T-helper 9 cell (primary cell): ENCODE results near the gene REXO4.

ENCODE experiments used
- DNase-seq: peaks from one replicate; pipeline ENCODE4 v3.0.0-alpha.2; 2020

Gene REXO4

DNA sequence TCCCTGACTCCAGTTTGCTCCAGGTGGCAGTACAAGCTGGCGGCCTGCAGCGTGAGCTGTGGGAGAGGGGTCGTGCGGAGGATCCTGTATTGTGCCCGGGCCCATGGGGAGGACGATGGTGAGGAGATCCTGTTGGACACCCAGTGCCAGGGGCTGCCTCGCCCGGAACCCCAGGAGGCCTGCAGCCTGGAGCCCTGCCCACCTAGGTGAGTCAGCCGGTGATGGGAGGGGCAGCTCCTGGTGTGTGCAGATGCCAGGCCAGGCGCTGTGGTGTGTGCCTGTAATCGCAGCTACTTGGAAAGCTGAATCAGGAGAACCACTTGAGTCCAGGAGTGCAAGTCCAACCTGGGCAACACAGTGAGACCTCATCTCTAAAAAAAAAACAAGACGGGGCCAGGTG lies 31.9 kb upstream of the REXO4 start:
- no peak for DNase-seq

DNA sequence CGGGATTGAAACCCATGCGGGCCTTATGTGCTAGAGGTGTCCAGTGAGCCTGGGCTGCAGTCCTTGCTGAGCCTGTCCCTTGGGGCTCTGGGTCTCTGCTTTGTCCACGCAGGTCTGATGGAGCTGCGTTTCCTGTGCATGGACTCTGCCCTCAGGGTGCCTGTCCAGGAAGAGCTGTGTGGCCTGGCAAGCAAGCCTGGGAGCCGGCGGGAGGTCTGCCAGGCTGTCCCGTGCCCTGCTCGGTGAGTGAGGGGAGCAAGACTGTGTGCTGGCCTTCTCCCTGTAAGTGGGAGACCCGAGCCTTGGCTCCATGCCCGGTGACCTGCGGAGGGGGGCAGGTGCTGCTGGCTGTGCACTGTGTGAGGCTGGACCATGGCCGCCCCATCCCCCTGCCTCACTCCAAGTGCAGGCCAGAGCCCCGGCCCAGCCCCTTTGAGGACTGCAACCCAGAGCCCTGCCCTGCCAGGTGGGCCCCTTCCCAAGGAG lies 30.7 kb upstream of the REXO4 start:
- DNase-seq: no peak

DNA sequence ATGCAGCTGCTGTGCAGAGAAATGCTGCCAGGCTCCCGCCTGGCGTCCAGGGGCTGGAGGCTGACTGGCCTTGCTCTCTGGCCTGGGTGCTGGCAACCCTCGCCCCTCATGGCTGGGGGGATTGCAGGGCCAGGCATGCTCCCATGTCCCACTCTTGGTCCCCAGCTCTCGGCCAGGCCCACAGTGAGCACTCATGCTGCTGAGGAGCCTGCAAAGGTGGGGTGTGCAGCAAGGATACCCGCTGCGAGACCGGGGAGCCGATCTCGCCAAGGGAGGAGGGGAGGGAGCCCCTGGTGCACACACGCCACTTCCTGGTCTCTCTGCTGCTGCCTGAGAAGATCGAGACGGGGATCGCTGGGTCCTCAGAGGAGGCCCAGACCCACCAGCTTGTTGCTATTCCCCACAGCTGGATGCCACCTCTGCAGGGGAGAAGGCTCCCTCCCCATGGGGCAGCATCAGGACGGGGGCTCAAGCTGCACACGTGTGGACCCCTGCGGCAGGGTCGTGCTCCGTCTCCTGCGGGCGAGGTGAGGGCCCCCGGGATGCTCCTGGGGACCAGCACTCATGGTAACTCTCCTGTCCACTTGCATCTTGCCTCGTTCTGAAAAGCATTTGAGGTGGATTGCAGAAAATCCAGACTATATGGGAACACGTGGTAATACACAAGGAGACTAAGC lies 27.6 kb upstream of the REXO4 start:
- DNase-seq: no peak

DNA sequence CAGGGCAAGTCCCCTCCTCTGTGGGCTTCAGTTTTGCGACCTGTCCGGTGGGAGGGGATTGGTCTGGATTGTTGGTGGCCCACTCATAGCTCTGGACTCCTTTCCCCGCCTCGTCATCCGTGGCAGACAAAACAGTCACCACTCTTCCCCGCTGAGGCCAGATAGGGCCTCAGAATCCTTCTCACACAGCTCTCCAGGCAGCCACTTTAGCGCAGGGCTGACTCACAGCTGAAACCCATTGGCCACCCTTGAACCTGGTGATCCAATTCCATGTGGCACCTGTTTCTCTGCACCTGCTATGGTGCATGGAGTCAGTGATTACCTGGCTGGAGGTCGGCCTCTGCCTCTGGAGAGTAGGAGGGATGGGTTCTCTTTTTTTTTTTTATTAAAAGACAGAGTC lies 26.2 kb upstream of the REXO4 start:
- no peak for DNase-seq

DNA sequence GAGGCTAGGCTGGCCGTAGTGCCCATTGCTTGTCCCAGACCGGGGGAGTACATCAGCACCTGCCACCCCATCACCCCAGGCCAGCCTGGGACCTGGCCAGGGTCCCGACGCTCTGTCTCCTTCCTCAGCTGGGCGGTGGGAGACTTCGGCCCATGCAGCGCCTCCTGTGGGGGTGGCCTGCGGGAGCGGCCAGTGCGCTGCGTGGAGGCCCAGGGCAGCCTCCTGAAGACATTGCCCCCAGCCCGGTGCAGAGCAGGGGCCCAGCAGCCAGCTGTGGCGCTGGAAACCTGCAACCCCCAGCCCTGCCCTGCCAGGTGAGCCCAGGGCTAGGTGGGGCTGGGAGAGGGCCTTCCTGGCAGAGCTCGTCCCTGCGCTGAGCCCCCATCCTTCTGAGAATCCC lies 25.4 kb upstream of the REXO4 start:
- DNase-seq: no peak

DNA sequence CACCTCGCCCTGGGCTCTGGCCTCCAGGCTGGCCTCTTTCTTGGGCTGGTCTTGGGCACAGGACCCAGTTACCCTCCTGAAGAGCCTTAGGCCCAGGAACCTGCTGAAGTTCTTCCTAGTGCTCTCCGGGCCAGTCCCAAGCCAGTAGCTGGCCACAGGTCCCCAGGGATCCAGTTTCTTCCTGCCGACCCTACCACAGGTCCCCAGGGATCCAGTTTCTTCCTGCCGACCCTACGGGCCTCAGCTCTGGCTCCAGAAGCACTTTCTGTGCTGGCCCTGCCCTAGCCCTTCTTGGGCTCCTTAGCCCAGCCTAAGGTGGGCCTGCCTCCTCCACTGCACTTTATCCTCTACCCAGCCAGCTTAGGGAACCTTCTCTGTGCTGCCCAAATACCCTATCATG lies 23.8 kb upstream of the REXO4 start:
- DNase-seq: no peak

DNA sequence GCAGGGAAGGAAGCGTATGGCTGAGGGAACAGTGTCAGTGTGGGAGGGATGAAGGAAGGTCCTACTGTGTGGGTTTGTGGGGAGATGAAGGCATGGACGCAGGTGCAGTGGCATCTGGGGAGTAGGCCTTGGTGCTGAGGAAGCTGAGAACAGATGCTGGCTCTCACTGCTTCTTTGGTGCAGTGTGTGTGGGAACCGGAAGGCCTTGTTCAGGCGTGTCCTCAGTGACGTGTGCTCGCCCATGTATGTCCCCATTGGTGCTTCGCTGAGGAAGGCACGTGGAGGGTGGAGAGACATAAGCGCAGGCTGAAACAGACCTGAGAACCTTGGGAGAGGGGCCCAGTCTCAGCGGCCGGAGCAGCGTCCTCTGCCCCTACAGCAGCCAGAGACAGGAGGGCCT lies 23.1 kb upstream of the REXO4 start:
- DNase-seq: no peak

DNA sequence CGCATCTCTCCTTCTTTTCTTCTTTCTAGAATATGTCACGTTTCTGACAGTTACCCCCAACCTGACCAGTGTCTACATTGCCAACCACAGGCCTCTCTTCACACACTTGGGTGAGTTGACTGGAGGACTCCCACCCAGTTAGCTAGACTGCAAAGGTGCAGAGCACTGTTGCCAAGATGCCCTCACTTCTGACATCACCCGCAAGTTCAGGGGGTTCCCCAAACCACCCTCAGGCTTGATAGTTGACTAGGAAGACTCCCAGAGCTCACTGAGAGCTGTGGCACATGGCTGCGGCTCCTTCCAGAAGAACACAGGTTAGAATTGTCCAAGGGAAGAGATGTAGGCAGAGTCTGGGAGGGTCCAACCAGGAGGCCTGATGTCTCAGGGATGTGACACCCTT lies 21.5 kb upstream of the REXO4 start:
- DNase-seq: no peak

DNA sequence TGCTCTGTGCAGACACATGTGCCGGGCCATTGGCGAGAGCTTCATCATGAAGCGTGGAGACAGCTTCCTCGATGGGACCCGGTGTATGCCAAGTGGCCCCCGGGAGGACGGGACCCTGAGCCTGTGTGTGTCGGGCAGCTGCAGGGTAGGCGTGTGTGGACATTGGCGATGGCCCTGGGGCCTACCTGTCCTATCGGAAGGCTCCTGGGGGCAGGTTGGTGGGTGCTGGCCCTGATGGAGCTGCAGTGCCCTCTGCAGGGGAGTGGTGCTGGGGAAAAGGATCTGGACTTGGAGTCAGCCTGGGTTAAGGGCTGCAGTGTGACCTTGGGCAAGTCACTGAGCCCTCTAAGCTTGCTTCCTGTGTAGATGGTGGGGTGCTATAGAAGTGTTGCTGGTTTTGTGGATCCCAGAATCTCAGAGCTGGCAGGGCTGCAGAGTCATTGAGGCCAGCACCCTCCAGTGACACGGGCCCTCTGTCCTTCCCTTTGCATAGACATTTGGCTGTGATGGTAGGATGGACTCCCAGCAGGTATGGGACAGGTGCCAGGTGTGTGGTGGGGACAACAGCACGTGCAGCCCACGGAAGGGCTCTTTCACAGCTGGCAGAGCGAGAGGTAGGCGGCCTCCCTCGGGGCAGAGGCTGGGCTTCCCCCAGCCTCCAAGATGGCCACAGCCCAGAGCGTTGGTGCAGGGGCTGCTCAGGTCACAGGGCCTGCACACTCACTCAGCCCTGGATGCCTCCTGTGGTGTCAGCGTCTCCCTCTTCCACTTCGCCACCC lies 20.1 kb upstream of the REXO4 start:
- DNase-seq: no peak

DNA sequence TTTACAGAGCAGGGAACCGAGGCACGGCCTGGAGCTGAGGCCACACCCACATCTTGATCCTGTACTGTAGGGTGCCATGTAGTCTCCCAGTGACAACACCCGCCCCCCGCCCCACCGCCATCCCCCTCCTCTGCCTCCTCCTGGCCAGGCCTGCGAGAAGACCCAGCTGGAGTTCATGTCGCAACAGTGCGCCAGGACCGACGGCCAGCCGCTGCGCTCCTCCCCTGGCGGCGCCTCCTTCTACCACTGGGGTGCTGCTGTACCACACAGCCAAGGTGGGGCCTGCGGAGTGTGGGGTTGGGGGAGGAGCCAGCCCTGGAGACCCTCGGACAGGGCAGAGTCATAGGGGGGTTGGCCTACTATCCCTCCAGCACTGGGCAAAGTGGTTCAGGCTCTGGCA lies 18.9 kb upstream of the REXO4 start:
- no peak for DNase-seq

DNA sequence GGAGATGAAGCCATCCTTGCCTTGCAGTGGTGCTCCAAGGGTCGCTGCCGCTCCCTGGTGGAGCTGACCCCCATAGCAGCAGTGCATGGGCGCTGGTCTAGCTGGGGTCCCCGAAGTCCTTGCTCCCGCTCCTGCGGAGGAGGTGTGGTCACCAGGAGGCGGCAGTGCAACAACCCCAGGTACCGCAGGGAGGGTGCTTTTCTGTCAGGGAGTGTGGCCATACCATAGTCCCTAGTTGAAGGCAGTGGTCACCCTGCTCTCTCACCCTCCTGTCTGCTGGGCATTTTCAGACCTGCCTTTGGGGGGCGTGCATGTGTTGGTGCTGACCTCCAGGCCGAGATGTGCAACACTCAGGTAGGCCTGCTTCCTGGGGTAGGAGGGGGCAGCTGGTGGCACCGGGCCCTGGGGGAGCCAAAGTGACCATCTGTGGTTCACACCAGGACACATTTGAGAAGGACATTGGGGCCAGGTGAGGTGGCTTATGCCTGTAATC lies 15.6 kb upstream of the REXO4 start:
- no peak for DNase-seq

DNA sequence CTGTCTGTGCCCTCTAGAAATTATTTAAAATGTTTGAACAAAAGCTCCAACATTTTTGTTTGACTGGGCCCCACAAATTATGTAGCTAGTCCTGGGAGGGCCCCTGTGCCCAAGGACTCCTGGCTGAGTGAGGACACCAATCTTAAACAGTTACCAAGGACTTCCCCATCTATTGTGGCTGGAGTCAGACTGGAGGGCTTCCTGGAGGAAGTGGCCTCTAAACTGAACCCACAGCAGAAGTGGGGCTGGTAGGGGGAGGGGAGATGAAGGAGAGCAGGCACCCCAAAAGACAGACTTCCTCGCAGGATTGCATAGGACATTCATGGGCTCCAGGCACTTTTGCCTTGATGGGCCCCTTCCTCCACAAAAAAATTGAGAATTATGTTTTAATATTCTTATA lies 12.4 kb upstream of the REXO4 start:
- no peak for DNase-seq

DNA sequence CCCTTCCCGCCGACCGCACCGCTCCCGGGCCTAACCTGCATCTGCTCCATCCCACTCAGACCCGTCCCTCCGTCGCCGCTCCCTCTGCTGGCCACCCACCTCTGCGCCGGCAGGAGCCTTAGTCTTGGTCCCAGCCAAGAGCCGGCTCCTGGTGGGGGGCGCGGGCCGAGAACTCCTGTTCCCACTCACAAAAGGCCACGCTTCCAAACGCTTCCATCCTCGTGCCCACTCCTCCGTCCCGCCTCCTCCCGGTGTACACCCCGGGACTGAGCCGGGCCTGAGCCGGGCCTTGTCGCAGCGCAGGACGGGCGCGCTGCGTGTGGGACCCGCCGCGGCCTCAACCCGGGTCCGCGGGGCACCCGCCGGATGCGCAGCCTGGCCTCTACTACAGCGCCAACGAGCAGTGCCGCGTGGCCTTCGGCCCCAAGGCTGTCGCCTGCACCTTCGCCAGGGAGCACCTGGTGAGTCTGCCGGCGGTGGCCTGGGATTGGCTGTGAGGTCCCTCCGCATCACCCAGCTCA lies 11.9 kb upstream of the REXO4 start:
- DNase-seq: no peak

DNA sequence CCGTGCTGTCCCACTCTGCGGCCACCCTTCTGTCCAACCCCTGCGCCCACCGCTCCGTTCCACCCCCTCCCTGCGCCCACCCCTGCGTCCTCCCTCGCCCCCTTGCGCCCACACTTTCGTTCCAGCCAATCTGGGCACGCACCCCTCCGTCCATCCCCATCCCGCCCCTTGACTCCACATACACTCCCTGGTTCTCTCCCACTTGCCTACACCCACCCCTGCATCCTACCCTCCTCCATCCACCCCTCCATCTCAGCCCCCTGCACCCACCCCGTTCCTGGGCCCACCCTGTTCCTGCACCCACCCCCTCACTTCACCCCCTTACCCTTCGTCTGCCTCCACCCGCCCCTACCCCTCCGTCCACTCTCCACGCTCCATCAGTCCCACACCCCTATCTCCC lies 11.4 kb upstream of the REXO4 start:
- no peak for DNase-seq

DNA sequence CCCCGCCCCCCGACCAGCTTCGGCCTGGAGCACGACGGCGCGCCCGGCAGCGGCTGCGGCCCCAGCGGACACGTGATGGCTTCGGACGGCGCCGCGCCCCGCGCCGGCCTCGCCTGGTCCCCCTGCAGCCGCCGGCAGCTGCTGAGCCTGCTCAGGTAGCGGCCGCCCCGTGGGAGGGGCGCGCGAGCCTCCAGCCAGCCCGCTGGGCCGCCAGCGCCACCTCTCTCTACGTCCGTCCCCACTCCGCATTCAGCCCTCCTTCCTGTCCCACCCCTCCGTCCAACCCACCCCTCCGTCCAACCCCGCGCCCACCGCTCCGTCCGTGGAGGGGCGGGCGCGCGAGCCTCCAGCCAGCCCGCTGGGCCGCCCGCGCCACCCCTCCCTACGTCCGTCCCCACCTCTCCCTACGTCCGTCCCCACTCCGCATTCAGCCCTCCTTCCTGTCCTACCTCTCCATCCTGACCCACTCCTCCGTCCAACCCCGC lies 10.8 kb upstream of the REXO4 start:
- no peak for DNase-seq

DNA sequence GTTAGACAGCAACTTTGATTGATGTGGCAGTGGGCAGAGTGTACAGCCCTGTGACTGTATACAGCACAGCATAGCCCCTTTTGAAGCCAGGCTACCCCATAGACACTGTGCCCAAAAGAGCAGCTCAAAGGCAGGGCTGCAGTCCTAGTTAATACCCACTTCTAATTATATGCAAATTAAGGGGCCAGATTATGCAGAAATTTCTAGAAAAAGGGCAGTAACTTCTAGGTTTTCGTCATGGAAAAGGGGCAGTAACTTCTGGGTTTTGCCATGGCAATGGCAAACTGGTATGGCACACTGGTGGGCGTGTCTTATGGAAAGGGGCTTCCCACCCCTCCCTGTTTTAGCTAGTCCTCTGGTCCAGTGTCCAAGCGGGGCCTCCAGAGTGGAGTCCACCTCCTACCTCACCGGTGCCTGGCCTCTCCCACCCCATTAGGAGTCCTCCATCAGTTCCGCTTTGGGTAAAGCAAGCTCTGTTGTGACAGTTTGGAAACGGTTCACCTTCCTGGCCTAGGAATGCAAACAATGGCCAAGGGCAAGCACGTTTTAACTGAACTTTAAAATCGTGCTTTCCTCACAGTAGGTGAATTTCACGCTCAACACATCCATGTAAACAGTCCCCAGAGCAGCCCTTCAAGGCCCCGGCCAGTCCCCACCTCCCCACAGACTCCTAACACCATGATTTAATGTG lies 10.0 kb upstream of the REXO4 start:
- DNase-seq: no peak

DNA sequence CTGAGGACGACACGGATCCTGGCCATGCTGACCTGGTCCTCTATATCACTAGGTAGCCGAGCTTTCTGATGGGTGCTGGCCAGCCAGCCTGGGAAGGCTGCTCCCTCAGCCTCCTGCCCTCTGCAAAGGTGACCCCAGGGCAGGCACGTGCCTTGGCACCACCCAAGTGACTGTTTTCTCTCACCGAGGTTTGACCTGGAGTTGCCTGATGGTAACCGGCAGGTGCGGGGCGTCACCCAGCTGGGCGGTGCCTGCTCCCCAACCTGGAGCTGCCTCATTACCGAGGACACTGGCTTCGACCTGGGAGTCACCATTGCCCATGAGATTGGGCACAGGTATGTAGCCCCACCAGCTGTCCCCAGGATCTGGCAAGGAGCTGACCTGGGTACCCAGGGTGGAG lies 8.2 kb upstream of the REXO4 start:
- DNase-seq: no peak

DNA sequence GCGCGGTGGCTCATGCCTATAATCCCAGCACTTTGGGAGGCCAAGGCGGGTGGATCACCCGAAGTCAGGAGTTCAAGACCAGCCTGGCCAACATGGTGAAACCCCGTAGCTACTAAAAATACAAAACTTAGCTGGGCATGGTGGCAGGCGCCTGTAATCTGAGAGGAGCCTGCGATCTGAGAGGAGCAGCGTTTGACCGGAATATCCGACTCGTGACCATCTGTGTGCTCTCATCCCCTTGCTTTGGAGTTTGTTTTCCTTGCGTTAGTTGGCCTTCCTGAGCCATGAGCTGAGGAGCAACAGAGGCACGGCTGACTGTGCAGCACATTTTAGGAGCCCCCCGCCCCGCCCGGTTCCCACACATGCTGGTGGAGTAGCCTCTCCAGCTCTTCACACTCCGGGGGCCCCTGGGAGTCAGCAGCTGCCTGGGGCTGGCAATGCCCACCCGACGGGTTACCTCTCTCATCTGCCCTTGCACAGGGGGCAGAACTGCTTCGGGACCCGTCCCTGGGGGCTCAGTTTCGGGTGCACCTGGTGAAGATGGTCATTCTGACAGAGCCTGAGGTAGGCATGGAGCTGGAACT lies 7.3 kb upstream of the REXO4 start:
- no peak for DNase-seq

DNA sequence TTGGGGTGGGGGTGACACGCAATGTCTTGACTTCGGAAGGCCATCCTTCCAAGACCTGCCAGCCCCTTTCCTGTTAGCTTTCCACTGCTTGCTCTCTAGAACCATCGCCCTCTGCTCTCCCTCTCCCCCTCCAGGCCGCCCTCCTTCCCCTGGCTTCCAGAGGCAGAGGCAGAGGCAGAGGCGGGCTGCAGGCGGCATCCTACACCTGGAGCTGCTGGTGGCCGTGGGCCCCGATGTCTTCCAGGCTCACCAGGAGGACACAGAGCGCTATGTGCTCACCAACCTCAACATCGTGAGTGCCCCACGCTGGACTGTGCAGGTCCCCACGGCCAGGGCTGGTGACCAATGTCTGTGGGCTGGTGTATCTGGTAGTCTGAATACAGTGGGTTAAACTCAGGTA lies 6.4 kb upstream of the REXO4 start:
- no peak for DNase-seq

DNA sequence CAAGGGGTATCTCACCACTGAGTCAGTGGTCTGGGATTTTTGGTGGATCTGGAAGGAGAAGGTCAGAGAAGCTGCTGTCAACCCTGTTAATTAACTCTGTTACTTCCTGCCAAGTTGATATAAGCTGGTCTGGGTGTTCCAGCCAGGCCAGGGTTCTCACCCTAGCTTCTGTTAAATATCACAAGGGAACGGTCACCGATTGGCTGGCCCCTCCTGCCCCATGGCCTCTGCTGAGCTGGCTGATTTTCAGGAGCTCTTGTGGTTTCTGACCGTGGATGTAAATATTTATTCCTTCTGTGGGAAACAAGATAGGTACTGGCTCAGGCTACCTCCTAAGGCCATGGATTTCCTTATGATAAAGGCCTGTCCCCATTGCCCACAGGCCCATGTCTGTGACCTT lies 5.4 kb upstream of the REXO4 start:
- DNase-seq: no peak

DNA sequence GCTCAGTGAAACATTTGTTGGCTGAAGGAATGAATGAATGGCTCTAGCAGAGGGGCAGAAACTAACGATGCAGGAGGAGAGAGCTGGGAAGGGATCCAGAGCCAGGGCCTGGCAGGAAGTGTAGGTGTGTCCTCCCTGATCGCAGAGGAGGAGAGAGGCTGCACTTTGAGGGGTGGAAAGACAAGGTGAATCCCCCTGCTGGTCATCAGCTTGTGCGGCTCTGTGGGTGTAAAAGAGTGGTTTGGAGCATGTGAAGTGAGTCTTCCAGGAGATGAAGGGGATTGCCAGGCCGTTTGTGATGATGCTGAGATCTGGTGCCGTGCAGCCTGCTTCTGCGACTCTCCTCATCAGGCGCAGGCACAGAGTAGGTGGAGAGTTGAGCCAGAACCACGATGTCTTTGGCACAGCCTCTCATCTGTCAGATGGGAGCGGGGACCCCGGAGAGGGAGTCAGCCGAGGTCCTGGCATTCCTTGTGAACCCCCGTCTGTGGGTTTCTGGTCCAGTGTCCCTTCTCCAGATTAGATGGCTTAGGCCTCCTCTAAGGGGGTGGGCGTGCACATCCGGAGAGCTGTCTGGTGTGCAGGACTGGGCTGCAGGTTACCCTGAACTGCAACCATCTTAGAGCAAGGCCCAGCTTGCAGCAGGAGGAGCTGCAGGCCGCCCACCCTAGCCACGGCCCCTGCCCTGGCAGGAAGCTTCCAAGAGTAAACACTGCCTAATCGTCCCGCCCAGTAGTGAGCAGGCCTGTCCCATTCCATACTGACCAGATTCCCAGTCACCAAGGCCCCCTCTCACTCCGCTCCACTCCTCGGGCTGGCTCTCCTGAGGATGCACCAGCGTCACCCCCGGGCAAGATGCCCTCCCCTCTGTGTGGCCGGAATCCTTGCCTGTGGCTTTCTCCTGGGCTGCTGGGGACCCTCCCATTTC lies 4.1 kb upstream of the REXO4 start, which contains the start of gene ADAMTS13:
ADAMTS13 (plus strand) TSS at position 753 of the 928 bp plus-strand sequence; CDS start at position 830, 77 bp downstream.
- no peak for DNase-seq

DNA sequence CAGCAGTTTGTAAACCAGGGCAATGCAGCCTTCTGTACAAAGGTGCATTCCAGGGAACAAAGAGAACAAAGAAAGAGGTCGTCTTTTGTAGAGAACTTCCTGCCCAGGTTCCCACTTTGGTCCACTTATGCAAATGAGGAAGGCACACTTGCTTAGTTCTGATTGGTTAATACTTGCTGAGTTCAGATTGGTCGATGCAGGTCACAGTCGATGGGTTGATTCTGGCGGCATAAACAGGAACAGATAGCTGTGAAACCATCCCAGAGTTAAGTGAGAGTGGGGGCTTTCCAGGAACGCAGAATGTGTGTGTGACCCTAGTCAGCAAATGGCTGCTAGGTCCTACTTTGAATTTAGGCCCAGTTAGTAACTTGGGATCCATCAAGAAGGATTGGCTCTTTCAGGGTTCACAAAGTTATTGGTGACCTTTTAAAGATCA lies 2.6 kb upstream of the REXO4 start:
- no peak for DNase-seq
